GM18519 (cell line): ENCODE measurements around the gene NFE2.

Source experiments
- ATAC-seq: cut with Tn5 transposase; IDR thresholded peaks from one replicate; pipeline ENCODE4 v1.9.1; 2021; ENCODE audit warnings: mild to moderate bottlenecking, moderate library complexity; ENCODE audit not compliant: unreplicated experiment, low FRiP score

Gene NFE2

GRCh38 chr12:54253240-54253639, 47.6 kb downstream of the NFE2 start:
- ATAC-seq, result no peak

- no peak for ATAC-seq
Observed at GRCh38 chr12:54251667-54252284, 49.0 kb downstream of the NFE2 start.

- no peak for ATAC-seq
Observed at GRCh38 chr12:54249489-54249888, 51.3 kb downstream of the NFE2 start.

GRCh38 chr12:54246011-54246641, 54.7 kb downstream of the NFE2 start:
- no peak for ATAC-seq
